ENCODE measurements around the gene THSD4.
"Not testable (repeated sequence)": the region's sequence is repeated elsewhere in the genome, so short reads cannot be mapped to it uniquely, and the experiment has no call there.

Gene THSD4

DNA sequence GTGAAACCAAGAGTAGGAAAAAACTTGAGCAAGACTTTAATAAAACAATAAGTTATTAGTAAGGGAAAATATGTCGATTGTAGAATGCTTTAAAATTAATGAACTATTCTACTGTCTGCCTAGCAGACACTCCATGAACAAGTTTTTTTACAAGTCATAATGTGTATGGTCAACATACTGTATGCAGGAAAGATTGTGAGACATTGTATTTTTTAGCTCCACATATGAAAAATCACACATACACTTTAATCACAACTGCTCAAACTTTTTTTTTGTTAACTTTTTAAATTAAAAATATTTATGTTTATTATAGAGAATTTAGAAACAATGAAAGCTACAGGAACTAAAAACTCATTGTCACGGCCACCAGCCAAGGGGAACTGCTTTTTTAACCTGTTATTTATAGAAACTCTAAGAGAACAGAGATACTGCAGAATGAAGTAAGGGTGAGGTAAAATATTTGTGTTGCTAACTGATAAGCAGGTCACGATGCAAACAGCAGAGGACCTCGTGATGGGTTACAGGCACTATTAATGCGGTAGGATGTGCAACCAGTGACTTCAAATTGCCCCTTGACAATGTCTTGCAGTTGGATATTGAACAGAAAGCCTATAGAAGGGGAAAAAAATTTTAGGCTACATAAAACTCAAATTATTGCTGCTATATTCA lies 53.0 kb downstream of the THSD4 start:
- Histone ChIP-seq H3K4me1 (ENCODE audit: control insufficient read depth, insufficient read depth, low read length, unreplicated experiment) (no peaks in the 10 kb centered on the region), H3K79me2 (ENCODE audit: control insufficient read depth, insufficient read depth, low read length, unreplicated experiment) (no peaks in the 10 kb centered on the region), H3K27me3 (ENCODE audit: insufficient read depth, low read length) (no peaks in the 10 kb centered on the region), H2AFZ (ENCODE audit: low read length, unreplicated experiment) (no peak overlapping the region), H3K27ac (ENCODE audit: low read depth, low read length) (no peak overlapping the region), H3K4me3 (ENCODE audit: low read depth, low read length) (no peak overlapping the region), H3K36me3 (ENCODE audit: insufficient read depth, low read length) (peaks cover 11% of the 10 kb centered on the region; the same call in 1 of the 2 replicates)

DNA sequence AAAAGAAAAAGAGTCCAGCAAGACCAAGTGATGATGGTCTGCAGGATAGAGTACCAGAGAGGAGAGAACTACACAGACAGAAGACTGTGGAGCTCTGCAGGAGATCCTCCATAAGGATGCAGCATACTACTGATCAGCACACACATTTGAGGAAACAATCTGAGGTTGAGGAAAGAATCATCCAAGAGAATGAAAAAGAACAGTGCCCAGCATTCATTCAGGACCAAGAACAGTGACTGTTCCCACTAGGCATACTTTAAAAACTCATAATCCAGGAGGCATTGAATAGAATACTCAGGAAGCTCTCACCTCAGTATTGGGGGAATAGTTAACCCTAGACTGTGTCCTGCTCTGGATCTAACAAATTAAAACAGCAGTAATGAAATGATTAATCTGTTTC lies 54.9 kb downstream of the THSD4 start:
- peaks cover 11% of the 10 kb centered on the region; the same call in 1 of the 2 replicates for H3K36me3 ChIP-seq (ENCODE audit: insufficient read depth, low read length)
- H3K27me3 ChIP-seq (ENCODE audit: insufficient read depth, low read length): no peaks in the 10 kb centered on the region
- no peak overlapping the region for H3K27ac ChIP-seq (ENCODE audit: low read depth, low read length)
- H3K79me2 ChIP-seq (ENCODE audit: control insufficient read depth, insufficient read depth, low read length, unreplicated experiment): no peaks in the 10 kb centered on the region
- H3K4me3 ChIP-seq (ENCODE audit: low read depth, low read length): no peak overlapping the region
- no peaks in the 10 kb centered on the region for H3K4me1 ChIP-seq (ENCODE audit: control insufficient read depth, insufficient read depth, low read length, unreplicated experiment)
- no peak overlapping the region for H2AFZ ChIP-seq (ENCODE audit: low read length, unreplicated experiment)

DNA sequence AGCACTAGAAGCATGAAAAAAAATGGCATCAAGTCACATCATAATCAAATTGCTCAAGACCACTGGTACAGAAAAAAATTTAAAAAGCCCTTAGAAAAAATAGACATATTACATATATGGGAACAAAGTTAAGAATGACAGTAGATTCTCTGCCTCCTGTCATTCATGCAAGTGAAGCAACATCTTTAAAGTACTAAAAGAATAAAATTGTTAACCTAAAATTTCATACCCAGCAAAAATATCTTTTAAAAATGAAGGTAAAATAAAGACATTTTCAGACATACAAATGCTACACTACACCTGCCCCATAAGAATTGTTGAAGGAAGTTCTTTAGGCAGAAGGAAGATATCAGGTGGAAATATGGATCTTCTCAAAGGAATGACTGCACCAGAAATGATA lies 55.9 kb downstream of the THSD4 start:
- Histone ChIP-seq H3K36me3 (ENCODE audit: insufficient read depth, low read length) (peaks cover 9% of the 10 kb centered on the region; the same call in 1 of the 2 replicates), H3K27ac (ENCODE audit: low read depth, low read length) (no peak overlapping the region), H3K4me3 (ENCODE audit: low read depth, low read length) (no peak overlapping the region), H3K27me3 (ENCODE audit: insufficient read depth, low read length) (no peaks in the 10 kb centered on the region), H2AFZ (ENCODE audit: low read length, unreplicated experiment) (no peak overlapping the region), H3K79me2 (ENCODE audit: control insufficient read depth, insufficient read depth, low read length, unreplicated experiment) (no peaks in the 10 kb centered on the region), H3K4me1 (ENCODE audit: control insufficient read depth, insufficient read depth, low read length, unreplicated experiment) (no peaks in the 10 kb centered on the region)

DNA sequence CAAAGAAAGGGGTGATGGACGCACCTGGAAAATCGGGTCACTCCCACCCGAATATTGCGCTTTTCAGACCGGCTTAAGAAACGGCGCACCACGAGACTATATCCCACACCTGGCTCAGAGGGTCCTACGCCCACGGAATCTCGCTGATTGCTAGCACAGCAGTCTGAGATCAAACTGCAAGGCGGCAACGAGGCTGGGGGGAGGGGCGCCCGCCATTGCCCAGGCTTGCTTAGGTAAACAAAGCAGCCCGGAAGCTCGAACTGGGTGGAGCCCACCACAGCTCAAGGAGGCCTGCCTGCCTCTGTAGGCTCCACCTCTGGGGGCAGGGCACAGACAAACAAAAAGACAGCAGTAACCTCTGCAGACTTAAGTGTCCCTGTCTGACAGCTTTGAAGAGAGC lies 59.1 kb downstream of the THSD4 start:
- H3K27me3 ChIP-seq (ENCODE audit: insufficient read depth, low read length); H3K4me3 ChIP-seq (ENCODE audit: low read depth, low read length); H3K36me3 ChIP-seq (ENCODE audit: insufficient read depth, low read length); H3K4me1 ChIP-seq (ENCODE audit: control insufficient read depth, insufficient read depth, low read length, unreplicated experiment); H3K27ac ChIP-seq (ENCODE audit: low read depth, low read length); H3K79me2 ChIP-seq (ENCODE audit: control insufficient read depth, insufficient read depth, low read length, unreplicated experiment); H2AFZ ChIP-seq (ENCODE audit: low read length, unreplicated experiment): not testable (repeated sequence)

DNA sequence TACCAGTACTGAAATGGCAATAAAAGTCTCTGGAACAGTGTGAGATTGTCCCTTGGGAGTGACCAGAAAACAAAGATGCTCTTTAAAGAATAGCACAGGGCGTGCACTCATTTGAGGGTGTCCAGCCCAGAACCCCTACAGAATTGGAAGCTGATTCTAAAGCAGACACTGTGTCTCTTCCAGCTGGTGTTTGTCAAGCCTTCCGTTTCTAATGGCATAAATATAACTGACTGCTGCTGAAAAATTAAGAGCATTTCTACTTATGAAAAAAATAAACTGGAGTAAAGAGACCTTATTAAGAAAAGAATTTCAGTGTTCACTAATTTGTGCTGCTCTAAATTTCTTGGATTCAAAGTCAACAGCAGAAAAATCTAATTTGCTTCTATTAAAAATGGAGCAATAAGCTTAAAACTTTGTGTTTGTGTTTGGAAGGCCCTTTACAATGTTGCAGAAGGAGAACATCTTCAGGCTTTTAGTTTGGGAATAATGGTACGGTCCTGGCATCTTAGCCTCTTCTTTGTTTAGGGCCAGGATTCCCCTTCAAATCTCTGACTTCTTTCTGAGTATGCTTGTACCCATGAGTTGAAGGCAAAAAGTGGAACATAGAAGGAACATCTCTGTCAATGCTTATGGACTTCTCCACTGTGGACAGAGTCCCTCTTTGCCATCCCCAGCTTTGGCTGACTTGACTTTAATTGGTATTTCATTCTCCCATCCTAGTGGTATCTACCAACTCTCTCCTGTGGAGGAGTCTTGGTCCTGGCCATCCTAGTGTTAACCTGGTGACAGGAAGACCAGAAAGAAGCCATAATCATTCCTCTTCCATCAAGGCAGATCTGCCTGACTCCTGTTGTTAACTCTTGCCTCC lies 65.9 kb downstream of the THSD4 start:
- no peaks in the 10 kb centered on the region for H3K4me1 ChIP-seq (ENCODE audit: control insufficient read depth, insufficient read depth, low read length, unreplicated experiment)
- no peaks in the 10 kb centered on the region for H3K79me2 ChIP-seq (ENCODE audit: control insufficient read depth, insufficient read depth, low read length, unreplicated experiment)
- H3K36me3 ChIP-seq (ENCODE audit: insufficient read depth, low read length): peaks cover 3% of the 10 kb centered on the region; the same call in 1 of the 2 replicates
- H3K4me3 ChIP-seq (ENCODE audit: low read depth, low read length): no peak overlapping the region
- H3K27ac ChIP-seq (ENCODE audit: low read depth, low read length): no peak overlapping the region
- no peak overlapping the region for H2AFZ ChIP-seq (ENCODE audit: low read length, unreplicated experiment)
- H3K27me3 ChIP-seq (ENCODE audit: insufficient read depth, low read length): no peaks in the 10 kb centered on the region

DNA sequence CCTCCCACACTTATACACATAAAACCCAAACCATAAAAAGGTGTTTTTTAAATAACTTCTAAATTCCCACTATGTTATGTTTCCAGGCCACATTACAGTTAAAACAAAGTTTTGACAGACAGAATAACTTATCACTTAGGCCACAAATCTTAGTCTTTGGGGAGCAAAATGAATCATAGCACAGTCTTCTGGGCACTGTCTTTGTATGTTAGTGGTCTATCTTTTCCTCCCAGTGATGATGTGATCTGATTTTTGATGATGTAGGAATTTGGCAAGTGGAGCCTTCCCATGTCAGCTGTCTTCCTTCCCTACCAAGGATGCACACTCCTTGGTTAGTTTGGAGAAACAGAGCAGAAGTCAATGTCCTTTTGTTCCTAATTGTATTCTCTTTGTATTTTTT lies 67.3 kb downstream of the THSD4 start:
- Histone ChIP-seq H3K4me1 (ENCODE audit: control insufficient read depth, insufficient read depth, low read length, unreplicated experiment) (no peaks in the 10 kb centered on the region), H3K27me3 (ENCODE audit: insufficient read depth, low read length) (no peaks in the 10 kb centered on the region), H3K27ac (ENCODE audit: low read depth, low read length) (no peak overlapping the region), H2AFZ (ENCODE audit: low read length, unreplicated experiment) (no peak overlapping the region), H3K79me2 (ENCODE audit: control insufficient read depth, insufficient read depth, low read length, unreplicated experiment) (no peaks in the 10 kb centered on the region), H3K4me3 (ENCODE audit: low read depth, low read length) (no peak overlapping the region), H3K36me3 (ENCODE audit: insufficient read depth, low read length) (peaks cover 3% of the 10 kb centered on the region; the same call in 1 of the 2 replicates)

DNA sequence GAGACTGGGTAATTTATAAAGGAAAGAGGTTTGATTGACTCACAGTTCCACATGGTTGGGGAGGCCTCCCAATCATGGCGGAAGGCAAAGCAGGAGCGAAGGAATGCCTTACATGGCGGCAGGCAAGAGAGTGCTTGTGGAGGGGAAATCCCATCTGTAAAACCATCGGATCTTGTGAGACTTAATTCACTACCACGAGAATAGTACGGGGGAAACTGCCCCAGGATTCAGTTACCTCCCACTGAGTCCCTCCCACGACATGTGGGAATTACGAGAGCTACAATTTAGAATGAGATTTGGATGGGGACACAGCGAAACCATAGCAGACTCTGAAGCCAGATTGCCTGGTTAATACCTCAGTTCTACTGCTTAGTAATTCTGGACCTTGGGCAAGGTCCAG lies 67.8 kb downstream of the THSD4 start:
- H3K36me3 ChIP-seq (ENCODE audit: insufficient read depth, low read length): peaks cover 3% of the 10 kb centered on the region; the same call in 1 of the 2 replicates
- no peak overlapping the region for H3K27ac ChIP-seq (ENCODE audit: low read depth, low read length)
- no peaks in the 10 kb centered on the region for H3K4me1 ChIP-seq (ENCODE audit: control insufficient read depth, insufficient read depth, low read length, unreplicated experiment)
- H3K79me2 ChIP-seq (ENCODE audit: control insufficient read depth, insufficient read depth, low read length, unreplicated experiment): no peaks in the 10 kb centered on the region
- no peak overlapping the region for H3K4me3 ChIP-seq (ENCODE audit: low read depth, low read length)
- H2AFZ ChIP-seq (ENCODE audit: low read length, unreplicated experiment): no peak overlapping the region
- H3K27me3 ChIP-seq (ENCODE audit: insufficient read depth, low read length): no peaks in the 10 kb centered on the region

DNA sequence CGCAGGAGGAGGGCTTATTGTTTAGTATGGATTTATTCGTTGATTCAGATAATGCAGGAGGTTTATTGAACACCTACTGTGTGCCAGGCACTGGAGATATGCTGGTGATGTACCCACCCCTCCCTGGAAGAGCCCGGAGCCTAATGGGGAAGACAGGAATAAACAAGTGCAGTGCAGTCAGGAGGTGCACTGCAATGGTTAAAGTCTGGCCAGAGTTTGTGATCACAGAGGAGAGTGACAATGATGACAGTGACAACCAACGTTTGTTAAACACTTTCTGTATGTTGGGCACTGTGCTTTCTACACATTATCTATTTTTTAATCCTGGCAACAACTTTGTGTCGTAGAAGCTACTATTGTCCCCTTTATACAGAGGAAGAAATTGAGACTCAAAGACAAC lies 70.4 kb downstream of the THSD4 start:
- no peaks in the 10 kb centered on the region for H3K79me2 ChIP-seq (ENCODE audit: control insufficient read depth, insufficient read depth, low read length, unreplicated experiment)
- no peak overlapping the region for H3K4me3 ChIP-seq (ENCODE audit: low read depth, low read length)
- no peak overlapping the region for H2AFZ ChIP-seq (ENCODE audit: low read length, unreplicated experiment)
- no peaks in the 10 kb centered on the region for H3K27me3 ChIP-seq (ENCODE audit: insufficient read depth, low read length)
- H3K27ac ChIP-seq (ENCODE audit: low read depth, low read length): no peak overlapping the region
- no peaks in the 10 kb centered on the region for H3K4me1 ChIP-seq (ENCODE audit: control insufficient read depth, insufficient read depth, low read length, unreplicated experiment)
- peaks cover 3% of the 10 kb centered on the region; the same call in 1 of the 2 replicates for H3K36me3 ChIP-seq (ENCODE audit: insufficient read depth, low read length)

DNA sequence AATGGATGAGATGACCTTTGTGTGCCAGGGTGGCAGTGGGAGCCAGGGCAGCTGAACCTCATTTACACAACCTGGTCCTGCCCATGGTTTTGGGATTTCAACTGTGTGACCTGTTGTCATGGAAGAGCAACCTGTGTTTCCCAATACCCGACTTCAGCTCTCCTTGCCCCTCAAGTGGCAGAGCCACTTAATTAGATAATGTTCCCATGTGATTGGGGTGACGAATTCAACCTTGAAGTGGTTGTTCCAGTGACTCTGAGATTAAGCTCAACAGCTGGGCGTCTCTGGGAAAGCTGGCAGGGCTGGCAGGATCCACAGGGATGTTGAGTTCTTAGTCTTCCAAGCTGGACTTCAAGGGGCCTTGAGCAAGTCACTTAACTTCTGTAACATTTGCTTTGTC lies 71.0 kb downstream of the THSD4 start:
- Histone ChIP-seq H3K27me3 (ENCODE audit: insufficient read depth, low read length) (no peaks in the 10 kb centered on the region), H3K4me1 (ENCODE audit: control insufficient read depth, insufficient read depth, low read length, unreplicated experiment) (no peaks in the 10 kb centered on the region), H3K36me3 (ENCODE audit: insufficient read depth, low read length) (peaks cover 3% of the 10 kb centered on the region; the same call in 1 of the 2 replicates), H3K79me2 (ENCODE audit: control insufficient read depth, insufficient read depth, low read length, unreplicated experiment) (no peaks in the 10 kb centered on the region), H2AFZ (ENCODE audit: low read length, unreplicated experiment) (no peak overlapping the region), H3K27ac (ENCODE audit: low read depth, low read length) (no peak overlapping the region), H3K4me3 (ENCODE audit: low read depth, low read length) (no peak overlapping the region)

DNA sequence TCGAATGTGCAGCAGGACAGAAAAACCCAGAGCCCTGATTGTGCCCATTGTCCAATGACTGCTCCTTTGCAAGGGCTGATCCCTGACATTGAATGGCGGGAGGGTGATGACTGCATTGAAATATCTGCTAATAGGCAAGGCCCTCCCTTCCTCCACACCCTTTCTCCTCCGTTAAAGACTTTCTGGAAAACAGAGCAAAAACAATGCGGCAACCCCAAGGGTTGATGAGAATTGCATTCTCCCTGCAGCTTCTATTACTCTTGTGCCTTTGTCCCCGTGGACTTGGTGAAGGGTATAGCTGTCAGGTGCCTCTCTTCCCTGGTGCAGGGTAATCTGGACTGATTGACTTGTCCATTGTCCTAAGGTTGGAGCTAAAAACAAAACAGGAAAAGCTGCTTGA lies 71.8 kb downstream of the THSD4 start:
- no peaks in the 10 kb centered on the region for H3K79me2 ChIP-seq (ENCODE audit: control insufficient read depth, insufficient read depth, low read length, unreplicated experiment)
- peaks cover 3% of the 10 kb centered on the region; the same call in 1 of the 2 replicates for H3K36me3 ChIP-seq (ENCODE audit: insufficient read depth, low read length)
- H2AFZ ChIP-seq (ENCODE audit: low read length, unreplicated experiment): no peak overlapping the region
- no peak overlapping the region for H3K27ac ChIP-seq (ENCODE audit: low read depth, low read length)
- H3K4me1 ChIP-seq (ENCODE audit: control insufficient read depth, insufficient read depth, low read length, unreplicated experiment): no peaks in the 10 kb centered on the region
- H3K4me3 ChIP-seq (ENCODE audit: low read depth, low read length): no peak overlapping the region
- no peaks in the 10 kb centered on the region for H3K27me3 ChIP-seq (ENCODE audit: insufficient read depth, low read length)

DNA sequence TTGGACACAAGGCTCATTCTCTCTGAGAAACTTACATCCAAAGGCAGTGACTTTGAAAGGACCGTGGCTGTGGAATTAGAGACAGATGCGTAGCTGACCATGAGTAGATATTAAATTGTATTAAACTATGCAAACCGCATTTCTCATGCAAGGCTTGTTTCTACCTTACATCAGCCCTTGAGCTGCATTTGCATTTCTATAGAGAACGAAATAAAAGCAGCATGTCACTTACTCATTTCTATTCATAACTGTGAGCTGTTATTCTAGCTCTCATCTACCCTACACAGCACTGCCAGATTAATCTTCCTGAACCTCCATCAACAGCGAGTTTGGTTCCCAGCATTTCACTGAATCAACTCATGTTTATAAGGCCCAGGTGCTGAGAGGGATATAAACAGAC lies 72.3 kb downstream of the THSD4 start:
- no peak overlapping the region for H3K27ac ChIP-seq (ENCODE audit: low read depth, low read length)
- no peaks in the 10 kb centered on the region for H3K79me2 ChIP-seq (ENCODE audit: control insufficient read depth, insufficient read depth, low read length, unreplicated experiment)
- H3K27me3 ChIP-seq (ENCODE audit: insufficient read depth, low read length): no peaks in the 10 kb centered on the region
- no peak overlapping the region for H2AFZ ChIP-seq (ENCODE audit: low read length, unreplicated experiment)
- H3K4me1 ChIP-seq (ENCODE audit: control insufficient read depth, insufficient read depth, low read length, unreplicated experiment): no peaks in the 10 kb centered on the region
- H3K36me3 ChIP-seq (ENCODE audit: insufficient read depth, low read length): peaks cover 3% of the 10 kb centered on the region; the same call in 1 of the 2 replicates
- H3K4me3 ChIP-seq (ENCODE audit: low read depth, low read length): no peak overlapping the region

All from ACC112 (cell line).